K562 treated with DMSO at 1 percent for 48 hours (cell line): ENCODE results near the gene ACKR4. TPM values are rescaled to one million over a fixed set of nuclear protein-coding genes. Genes with fewer than 3 reads are reported as not detected.

Source experiments
- total RNA-seq: library from RNA; unstranded; fragments of 300-600 nt; gene quantifications from 2 replicates; pipeline ENCODE4 v1.2.3, GENCODE V29; 2022; ENCODE audit warnings: low replicate concordance; ENCODE audit errors: extremely low read depth

The ACKR4 gene
- total RNA-seq, result not detected in 2 replicates

DNA sequence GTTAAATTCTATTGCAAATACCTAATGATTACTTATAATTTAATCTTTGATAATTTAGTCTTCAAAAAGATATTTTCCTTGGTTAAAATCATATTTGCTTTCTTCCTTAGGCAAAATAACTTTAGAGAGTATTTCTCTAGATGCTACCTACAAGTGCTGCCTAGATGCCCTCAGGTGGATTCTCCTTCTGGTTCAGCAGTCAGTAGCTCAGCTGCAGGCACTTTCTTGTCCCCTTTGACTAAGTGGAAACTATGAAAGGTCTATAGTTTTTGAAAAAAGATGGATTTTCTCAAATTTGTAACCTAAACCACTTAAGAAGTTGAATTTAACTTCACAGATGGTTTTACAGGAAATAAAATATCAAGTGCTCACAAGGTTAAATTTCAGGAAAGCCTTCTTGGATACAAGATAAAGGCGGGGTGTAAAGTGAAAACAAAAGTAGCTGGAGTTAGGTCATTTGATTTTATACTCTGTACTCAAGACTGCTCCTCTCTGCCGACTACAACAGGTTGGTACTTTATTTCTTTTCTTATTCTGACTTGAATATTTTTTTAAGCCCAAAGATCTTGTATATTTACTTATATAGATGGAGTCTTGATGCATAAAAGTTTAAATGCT lies at the start of gene ACKR4:
Gene ACKR4 (plus strand): TSS at position 455 of the 618 bp plus-strand sequence. CDS start 3,128 bp downstream, outside the sequence.

Other genes with a start within 250 kb of the ACKR4 start
- gene DNAJC13, start 179.8 kb upstream of the ACKR4 start, total RNA-seq, result not detected in 2 replicates
- gene ACAD11, start 62.5 kb downstream of the ACKR4 start, total RNA-seq, result not detected in 2 replicates
- gene UBA5, start 63.1 kb downstream of the ACKR4 start, total RNA-seq, result not detected in 2 replicates
- gene NPHP3, start 125.1 kb downstream of the ACKR4 start, total RNA-seq, result not detected in 2 replicates